ENCODE data around the gene PTPMT1. TPM values are rescaled to one million over a fixed set of nuclear protein-coding genes. Genes with fewer than 3 reads are reported as not detected.
"Not testable (repeated sequence)": the region's sequence is repeated elsewhere in the genome, so short reads cannot be mapped to it uniquely, and the experiment has no call there.

Gene PTPMT1
- total RNA-seq, 4 donors from 2014 or later: 67.7 to 92.3 (median 78.7) TPM

DNA sequence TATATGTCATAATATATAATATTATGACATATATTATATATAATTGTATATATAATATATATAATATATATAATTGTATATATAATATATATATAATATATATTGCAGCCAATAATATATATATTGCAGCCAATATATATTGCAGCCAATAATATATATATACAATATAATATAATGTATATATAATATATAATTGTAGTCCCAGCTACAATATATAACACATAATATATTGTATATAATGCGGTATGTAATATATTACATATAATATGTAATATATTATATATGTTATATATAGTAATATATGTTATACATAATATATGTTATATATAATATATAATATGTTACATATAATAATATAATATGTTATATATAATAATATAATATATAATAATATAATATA, 6.7 kb upstream of the PTPMT1 start:
- DNase-seq: no peak
- Histone ChIP-seq H3K36me3 (no peaks in the 10 kb centered on the region), H3K9me3 (no peaks in the 10 kb centered on the region), H3K4me1 (peaks cover 0 to 2% (median under 1%) of the 10 kb centered on the region in 3 donors), H3K27ac (no peak overlapping the region), H3K27me3 (no peaks in the 10 kb centered on the region), H3K4me3 (no peak overlapping the region)
- 100% methylated on average over 1 of the region's 1 CpG; no CpG with 5 or more reads in 1 of the 2 donors for WGBS, 2 donors
- TF ChIP-seq, protein P1, sequence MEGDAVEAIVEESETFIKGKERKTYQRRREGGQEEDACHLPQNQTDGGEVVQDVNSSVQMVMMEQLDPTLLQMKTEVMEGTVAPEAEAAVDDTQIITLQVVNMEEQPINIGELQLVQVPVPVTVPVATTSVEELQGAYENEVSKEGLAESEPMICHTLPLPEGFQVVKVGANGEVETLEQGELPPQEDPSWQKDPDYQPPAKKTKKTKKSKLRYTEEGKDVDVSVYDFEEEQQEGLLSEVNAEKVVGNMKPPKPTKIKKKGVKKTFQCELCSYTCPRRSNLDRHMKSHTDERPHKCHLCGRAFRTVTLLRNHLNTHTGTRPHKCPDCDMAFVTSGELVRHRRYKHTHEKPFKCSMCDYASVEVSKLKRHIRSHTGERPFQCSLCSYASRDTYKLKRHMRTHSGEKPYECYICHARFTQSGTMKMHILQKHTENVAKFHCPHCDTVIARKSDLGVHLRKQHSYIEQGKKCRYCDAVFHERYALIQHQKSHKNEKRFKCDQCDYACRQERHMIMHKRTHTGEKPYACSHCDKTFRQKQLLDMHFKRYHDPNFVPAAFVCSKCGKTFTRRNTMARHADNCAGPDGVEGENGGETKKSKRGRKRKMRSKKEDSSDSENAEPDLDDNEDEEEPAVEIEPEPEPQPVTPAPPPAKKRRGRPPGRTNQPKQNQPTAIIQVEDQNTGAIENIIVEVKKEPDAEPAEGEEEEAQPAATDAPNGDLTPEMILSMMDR (IDR thresholded peaks at IDR 0.05): no peak
- no peak for TF ChIP-seq POLR2A (IDR thresholded peaks at IDR 0.05)
- intact Hi-C loops (cut with DNase I): no loop called here

- Histone ChIP-seq H3K4me1 (peaks cover 4 to 12% (median 8%) of the 10 kb centered on the region in 3 donors), H3K4me3 (no peak overlapping the region), H3K27me3 (no peaks in the 10 kb centered on the region), H3K9me3 (no peaks in the 10 kb centered on the region), H3K27ac (no peak overlapping the region), H3K36me3 (no peaks in the 10 kb centered on the region)
- TF ChIP-seq, protein P1 (IDR thresholded peaks at IDR 0.05): no peak
- no peak for TF ChIP-seq POLR2A (IDR thresholded peaks at IDR 0.05)
- WGBS, 2 donors: 74 to 86% methylated on average over 2 of the region's 2 CpGs
- intact Hi-C loops (cut with DNase I): no loop called here
- no peak for DNase-seq
Observed at GRCh38 chr11:47560426-47560825, 5.0 kb upstream of the PTPMT1 start.

DNA sequence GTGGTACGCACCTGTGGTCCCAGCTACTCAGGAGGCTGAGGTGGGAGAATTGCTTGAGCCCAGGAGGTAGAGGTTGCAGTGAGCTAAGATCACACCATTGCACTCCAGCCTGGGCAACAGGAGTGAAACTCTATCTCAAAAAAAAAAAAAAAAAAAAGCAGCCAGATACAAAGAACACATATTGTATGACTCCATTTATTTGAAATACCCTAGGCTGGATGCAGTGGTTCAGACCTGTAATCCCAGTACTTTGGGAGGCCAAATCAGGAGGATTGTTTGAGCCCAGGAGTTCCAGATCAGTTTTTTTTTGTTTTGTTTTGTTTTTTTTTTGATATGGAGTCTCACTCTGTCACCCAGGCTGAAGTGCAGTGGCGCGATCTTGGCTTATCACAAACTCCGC, 3.0 kb upstream of the PTPMT1 start:
- peaks cover 4 to 25% (median 8%) of the 10 kb centered on the region in 3 donors for H3K4me1 ChIP-seq
- H3K4me3 ChIP-seq; H3K9me3 ChIP-seq; DNase-seq; H3K27ac ChIP-seq; H3K36me3 ChIP-seq; intact Hi-C loops (cut with DNase I); H3K27me3 ChIP-seq: not testable (repeated sequence)
- 92 to 96% methylated on average over 4 of the region's 4 CpGs for WGBS, 2 donors

GRCh38 chr11:47564366-47564765, 1.0 kb upstream of the PTPMT1 start:
- Histone ChIP-seq H3K4me1 (peaks cover 4 to 25% (median 8%) of the 10 kb centered on the region in 3 donors), H3K36me3 (peaks cover 0 to 14% (median 0%) of the 10 kb centered on the region in 3 donors)
- H3K4me3 ChIP-seq; DNase-seq; H3K9me3 ChIP-seq; intact Hi-C loops (cut with DNase I); H3K27me3 ChIP-seq; H3K27ac ChIP-seq: not testable (repeated sequence)
- 82 to 89% methylated on average over 8 to 9 of the region's 10 CpGs for WGBS, 2 donors

- no peak for DNase-seq
- peaks cover 4 to 25% (median 8%) of the 10 kb centered on the region in 3 donors for H3K4me1 ChIP-seq
- H3K4me3 ChIP-seq: peak overlapping the region; percentile 66 to 96 (median 79)
- 10 to 16% methylated on average over 6 to 10 of the region's 11 CpGs for WGBS, 2 donors
- peak overlapping the region; percentile 85 to 90 (median 88) for H3K27ac ChIP-seq
- H3K27me3 ChIP-seq: no peaks in the 10 kb centered on the region
- no peak for TF ChIP-seq POLR2A (IDR thresholded peaks at IDR 0.05)
- TF ChIP-seq, protein P1 (IDR thresholded peaks at IDR 0.05): no peak
- intact Hi-C loops (cut with DNase I): no loop called here
- no peaks in the 10 kb centered on the region for H3K9me3 ChIP-seq
- H3K36me3 ChIP-seq: peaks cover 0 to 20% (median 0%) of the 10 kb centered on the region in 3 donors
Observed at GRCh38 chr11:47564933-47565339, 463 bp upstream of the PTPMT1 start.

- TF ChIP-seq, protein P1 (IDR thresholded peaks at IDR 0.05): no peak
- no peak for TF ChIP-seq POLR2A (IDR thresholded peaks at IDR 0.05)
- H3K36me3 ChIP-seq: peaks cover 0 to 33% (median 0%) of the 10 kb centered on the region in 3 donors
- WGBS, 2 donors: 30 to 52% methylated on average over 8 to 12 of the region's 17 CpGs
- H3K4me3 ChIP-seq: peak overlapping the region; percentile 66 to 96 (median 79)
- no peak for DNase-seq
- intact Hi-C loops (cut with DNase I): no loop called here
- peak overlapping the region; percentile 85 to 90 (median 88) for H3K27ac ChIP-seq
- H3K4me1 ChIP-seq: peaks cover 4 to 29% (median 8%) of the 10 kb centered on the region in 3 donors
- no peaks in the 10 kb centered on the region for H3K9me3 ChIP-seq
- no peaks in the 10 kb centered on the region for H3K27me3 ChIP-seq
Observed at GRCh38 chr11:47566149-47566698, 825 bp downstream of the PTPMT1 start.
